Measurements from ENCODE around the gene COP1. TPM values are rescaled to one million over a fixed set of nuclear protein-coding genes. Genes with fewer than 3 reads are reported as not detected.

COP1 gene
- total and polyA plus RNA-seq, 10 of the 15 experiments (the other 5 are each of a cell fraction or from before 2014, with no cell fraction given) = 17.7 to 49.9 (median 38.7) TPM

DNA sequence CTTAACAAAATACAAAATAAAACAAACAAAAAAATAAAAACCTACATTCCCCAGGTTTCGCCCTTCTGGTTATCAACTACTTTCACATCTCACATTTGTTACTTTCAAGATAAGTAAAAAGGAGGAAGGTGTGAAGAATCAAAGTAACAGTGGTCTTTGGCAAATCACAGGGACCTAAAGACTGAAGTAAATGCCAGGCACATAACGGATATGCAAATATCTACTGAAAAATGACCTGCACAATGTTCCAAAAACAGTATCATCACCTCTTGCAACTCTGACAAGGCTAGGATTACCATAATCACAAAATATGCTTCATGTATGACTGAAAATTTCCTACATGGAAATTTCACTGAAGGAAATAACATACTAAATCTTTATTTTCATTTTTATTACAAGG, 29.3 kb downstream of the COP1 start (continued):
- TF ChIP-seq, protein P1, sequence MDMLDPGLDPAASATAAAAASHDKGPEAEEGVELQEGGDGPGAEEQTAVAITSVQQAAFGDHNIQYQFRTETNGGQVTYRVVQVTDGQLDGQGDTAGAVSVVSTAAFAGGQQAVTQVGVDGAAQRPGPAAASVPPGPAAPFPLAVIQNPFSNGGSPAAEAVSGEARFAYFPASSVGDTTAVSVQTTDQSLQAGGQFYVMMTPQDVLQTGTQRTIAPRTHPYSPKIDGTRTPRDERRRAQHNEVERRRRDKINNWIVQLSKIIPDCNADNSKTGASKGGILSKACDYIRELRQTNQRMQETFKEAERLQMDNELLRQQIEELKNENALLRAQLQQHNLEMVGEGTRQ (IDR thresholded peaks at IDR 0.05; ENCODE audit: borderline replicate concordance, low read depth, low read length) = no peak
- TF ChIP-seq BHLHE40 (IDR thresholded peaks at IDR 0.05; ENCODE audit: borderline replicate concordance in 1 of 2, low read depth in 2 of 2, low read length in 1 of 2) (peak; percentile 27 to 40; a peak in 2 of 4 replicates), MTA2 (IDR thresholded peaks at IDR 0.05; ENCODE audit: low read depth) (peak; percentile 81), ZNF217 (IDR thresholded peaks at IDR 0.05) (peak; percentile 70; the same call in 1 of the 2 replicates), NFIC (IDR thresholded peaks at IDR 0.05; ENCODE audit: low read depth, low read length) (peak; percentile 50; the same call in 1 of the 2 replicates), HDAC6 (IDR thresholded peaks at IDR 0.05; ENCODE audit: unreplicated experiment) (no peak), GATAD2B (conservative IDR thresholded peaks at IDR 0.05; ENCODE audit: low read depth) (no peak), NFYA (IDR thresholded peaks at IDR 0.05; ENCODE audit: borderline replicate concordance, low read depth, low read length) (no peak), DPF2 (IDR thresholded peaks at IDR 0.05) (peak; percentile 60), POU2F2 (IDR thresholded peaks at IDR 0.05; ENCODE audit: borderline replicate concordance, low read depth, low read length) (peak; percentile 94; the same call in 2 of the 3 replicates), PAX5 (IDR thresholded peaks at IDR 0.05; ENCODE audit: borderline replicate concordance, low read depth, low read length) (no peak), TCF3 (IDR thresholded peaks at IDR 0.05; ENCODE audit: borderline replicate concordance, insufficient read depth, low read depth, low read length) (no peak), RAD51 (IDR thresholded peaks at IDR 0.05) (no peak), NR2F1 (conservative IDR thresholded peaks at IDR 0.05) (peak; percentile 67)
- TF ChIP-seq, protein P2, sequence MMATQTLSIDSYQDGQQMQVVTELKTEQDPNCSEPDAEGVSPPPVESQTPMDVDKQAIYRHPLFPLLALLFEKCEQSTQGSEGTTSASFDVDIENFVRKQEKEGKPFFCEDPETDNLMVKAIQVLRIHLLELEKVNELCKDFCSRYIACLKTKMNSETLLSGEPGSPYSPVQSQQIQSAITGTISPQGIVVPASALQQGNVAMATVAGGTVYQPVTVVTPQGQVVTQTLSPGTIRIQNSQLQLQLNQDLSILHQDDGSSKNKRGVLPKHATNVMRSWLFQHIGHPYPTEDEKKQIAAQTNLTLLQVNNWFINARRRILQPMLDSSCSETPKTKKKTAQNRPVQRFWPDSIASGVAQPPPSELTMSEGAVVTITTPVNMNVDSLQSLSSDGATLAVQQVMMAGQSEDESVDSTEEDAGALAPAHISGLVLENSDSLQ (IDR thresholded peaks at IDR 0.05) = peak; percentile 47; the same call in 1 of the 2 replicates
- TF ChIP-seq, protein P3, sequence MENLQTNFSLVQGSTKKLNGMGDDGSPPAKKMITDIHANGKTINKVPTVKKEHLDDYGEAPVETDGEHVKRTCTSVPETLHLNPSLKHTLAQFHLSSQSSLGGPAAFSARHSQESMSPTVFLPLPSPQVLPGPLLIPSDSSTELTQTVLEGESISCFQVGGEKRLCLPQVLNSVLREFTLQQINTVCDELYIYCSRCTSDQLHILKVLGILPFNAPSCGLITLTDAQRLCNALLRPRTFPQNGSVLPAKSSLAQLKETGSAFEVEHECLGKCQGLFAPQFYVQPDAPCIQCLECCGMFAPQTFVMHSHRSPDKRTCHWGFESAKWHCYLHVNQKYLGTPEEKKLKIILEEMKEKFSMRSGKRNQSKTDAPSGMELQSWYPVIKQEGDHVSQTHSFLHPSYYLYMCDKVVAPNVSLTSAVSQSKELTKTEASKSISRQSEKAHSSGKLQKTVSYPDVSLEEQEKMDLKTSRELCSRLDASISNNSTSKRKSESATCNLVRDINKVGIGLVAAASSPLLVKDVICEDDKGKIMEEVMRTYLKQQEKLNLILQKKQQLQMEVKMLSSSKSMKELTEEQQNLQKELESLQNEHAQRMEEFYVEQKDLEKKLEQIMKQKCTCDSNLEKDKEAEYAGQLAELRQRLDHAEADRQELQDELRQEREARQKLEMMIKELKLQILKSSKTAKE (IDR thresholded peaks at IDR 0.05; ENCODE audit: low read depth, poor library complexity, severe bottlenecking) = peak; percentile 51
- TF ChIP-seq, protein P4, sequence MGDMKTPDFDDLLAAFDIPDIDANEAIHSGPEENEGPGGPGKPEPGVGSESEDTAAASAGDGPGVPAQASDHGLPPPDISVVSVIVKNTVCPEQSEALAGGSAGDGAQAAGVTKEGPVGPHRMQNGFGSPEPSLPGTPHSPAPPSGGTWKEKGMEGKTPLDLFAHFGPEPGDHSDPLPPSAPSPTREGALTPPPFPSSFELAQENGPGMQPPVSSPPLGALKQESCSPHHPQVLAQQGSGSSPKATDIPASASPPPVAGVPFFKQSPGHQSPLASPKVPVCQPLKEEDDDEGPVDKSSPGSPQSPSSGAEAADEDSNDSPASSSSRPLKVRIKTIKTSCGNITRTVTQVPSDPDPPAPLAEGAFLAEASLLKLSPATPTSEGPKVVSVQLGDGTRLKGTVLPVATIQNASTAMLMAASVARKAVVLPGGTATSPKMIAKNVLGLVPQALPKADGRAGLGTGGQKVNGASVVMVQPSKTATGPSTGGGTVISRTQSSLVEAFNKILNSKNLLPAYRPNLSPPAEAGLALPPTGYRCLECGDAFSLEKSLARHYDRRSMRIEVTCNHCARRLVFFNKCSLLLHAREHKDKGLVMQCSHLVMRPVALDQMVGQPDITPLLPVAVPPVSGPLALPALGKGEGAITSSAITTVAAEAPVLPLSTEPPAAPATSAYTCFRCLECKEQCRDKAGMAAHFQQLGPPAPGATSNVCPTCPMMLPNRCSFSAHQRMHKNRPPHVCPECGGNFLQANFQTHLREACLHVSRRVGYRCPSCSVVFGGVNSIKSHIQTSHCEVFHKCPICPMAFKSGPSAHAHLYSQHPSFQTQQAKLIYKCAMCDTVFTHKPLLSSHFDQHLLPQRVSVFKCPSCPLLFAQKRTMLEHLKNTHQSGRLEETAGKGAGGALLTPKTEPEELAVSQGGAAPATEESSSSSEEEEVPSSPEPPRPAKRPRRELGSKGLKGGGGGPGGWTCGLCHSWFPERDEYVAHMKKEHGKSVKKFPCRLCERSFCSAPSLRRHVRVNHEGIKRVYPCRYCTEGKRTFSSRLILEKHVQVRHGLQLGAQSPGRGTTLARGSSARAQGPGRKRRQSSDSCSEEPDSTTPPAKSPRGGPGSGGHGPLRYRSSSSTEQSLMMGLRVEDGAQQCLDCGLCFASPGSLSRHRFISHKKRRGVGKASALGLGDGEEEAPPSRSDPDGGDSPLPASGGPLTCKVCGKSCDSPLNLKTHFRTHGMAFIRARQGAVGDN (IDR thresholded peaks at IDR 0.05) = no peak
